ENCODE measurements around the gene ADGRA1.

Gene ADGRA1

GRCh38 chr10:133068111-133069032, 19.4 kb upstream of the ADGRA1 start:
- H3K4me3 ChIP-seq (ENCODE audit: low read depth, low read length): no peak overlapping the region
- TF ChIP-seq, protein P1, sequence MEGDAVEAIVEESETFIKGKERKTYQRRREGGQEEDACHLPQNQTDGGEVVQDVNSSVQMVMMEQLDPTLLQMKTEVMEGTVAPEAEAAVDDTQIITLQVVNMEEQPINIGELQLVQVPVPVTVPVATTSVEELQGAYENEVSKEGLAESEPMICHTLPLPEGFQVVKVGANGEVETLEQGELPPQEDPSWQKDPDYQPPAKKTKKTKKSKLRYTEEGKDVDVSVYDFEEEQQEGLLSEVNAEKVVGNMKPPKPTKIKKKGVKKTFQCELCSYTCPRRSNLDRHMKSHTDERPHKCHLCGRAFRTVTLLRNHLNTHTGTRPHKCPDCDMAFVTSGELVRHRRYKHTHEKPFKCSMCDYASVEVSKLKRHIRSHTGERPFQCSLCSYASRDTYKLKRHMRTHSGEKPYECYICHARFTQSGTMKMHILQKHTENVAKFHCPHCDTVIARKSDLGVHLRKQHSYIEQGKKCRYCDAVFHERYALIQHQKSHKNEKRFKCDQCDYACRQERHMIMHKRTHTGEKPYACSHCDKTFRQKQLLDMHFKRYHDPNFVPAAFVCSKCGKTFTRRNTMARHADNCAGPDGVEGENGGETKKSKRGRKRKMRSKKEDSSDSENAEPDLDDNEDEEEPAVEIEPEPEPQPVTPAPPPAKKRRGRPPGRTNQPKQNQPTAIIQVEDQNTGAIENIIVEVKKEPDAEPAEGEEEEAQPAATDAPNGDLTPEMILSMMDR (conservative IDR thresholded peaks at IDR 0.05; ENCODE audit: low read depth, low read length): no peak
- no peak for DNase-seq (ENCODE audit: low read depth)

DNA sequence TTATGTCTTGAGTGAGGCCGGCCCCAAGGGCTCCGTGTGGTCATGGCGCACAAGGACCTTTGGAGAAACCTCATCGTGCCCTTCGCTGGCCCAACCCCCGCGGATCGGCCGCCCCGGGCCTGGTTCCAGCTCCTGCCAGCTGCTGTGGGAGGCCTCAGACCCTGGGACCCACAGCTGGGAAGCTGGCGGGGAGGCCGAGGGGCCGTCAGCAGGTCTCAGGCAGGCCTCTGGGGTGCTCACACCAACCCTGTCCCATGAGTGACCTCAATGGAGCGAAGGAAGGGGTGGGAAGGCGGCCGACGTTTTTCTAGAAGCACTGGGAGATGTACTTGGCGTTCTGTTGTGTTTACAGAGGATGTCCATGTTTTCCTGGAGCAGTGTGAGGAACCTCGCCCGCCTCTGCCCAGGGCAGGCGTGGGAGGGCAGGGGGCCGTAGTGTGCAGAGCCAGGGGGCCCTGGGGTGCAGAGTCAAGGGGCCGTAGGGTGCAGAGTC, 18.6 kb upstream of the ADGRA1 start:
- H3K4me3 ChIP-seq (ENCODE audit: low read depth, low read length): no peak overlapping the region
- TF ChIP-seq, protein P1 (conservative IDR thresholded peaks at IDR 0.05; ENCODE audit: low read depth, low read length): no peak
- no peak for DNase-seq (ENCODE audit: low read depth)

DNA sequence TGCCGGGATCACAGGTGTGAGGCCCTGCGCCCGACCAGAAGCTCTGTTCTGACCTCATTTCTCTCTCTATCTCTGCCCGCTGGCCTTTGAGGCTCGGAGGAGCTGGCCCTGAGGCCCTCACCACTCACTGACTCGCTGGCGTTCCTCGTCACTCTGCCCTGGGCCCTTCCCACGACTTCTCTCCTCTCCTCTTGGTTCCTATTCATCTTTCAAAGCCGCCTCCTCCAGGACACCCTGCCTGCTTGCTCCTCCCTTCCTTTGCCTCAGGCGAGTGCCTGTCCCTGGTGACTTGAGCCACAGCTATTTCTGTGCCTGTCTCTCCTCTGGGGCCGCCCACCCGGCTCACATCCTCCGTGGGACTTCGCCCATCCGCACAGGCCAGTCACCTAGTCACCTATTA, 17.3 kb upstream of the ADGRA1 start:
- no peak overlapping the region for H3K4me3 ChIP-seq (ENCODE audit: low read depth, low read length)

DNA sequence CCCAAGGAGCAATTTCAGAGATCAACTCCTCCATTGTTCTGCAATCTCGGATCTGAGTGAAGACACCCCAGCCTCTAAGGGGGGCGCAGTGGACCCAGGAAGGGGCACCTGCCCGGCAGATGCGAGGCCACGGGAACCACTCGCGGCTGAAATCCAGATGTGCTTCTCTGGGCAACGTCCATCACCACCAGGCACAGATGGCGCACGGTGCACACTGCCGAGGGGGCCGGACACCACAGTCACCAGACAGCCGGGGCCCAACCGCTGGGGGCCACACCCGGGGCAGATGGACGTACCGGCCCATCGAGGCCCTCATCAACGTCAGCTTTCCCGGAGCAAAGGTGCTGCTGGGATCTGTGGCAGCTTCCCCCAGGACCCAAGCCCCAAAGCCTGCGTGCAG, 16.9 kb upstream of the ADGRA1 start:
- no peak for DNase-seq (ENCODE audit: low read depth)
- TF ChIP-seq, protein P1 (conservative IDR thresholded peaks at IDR 0.05; ENCODE audit: low read depth, low read length): no peak

More for the DNA sequence above, 17.3 kb upstream of the ADGRA1 start:
- TF ChIP-seq, protein P1 (conservative IDR thresholded peaks at IDR 0.05; ENCODE audit: low read depth, low read length): no peak
- DNase-seq (ENCODE audit: low read depth): no peak

DNA sequence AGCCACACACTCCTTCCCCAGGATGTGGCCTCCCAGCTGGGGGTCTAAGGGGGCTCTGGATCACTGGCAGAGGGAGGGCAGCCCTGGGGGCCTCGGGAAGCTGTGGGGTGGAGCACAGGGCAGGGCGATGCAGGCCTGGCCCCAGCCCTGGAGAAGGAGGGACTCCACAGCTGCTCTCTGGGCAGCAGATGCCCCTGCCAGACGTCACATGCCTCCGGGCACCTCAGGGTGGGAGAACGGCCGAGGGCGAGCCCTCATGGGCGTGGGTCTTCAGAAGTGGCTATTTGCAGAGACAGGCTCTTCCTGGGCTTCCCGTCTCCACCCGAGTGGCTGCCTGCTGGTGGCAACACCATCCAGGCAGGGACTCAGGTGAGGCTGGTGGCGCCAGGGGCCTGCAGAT, 16.0 kb upstream of the ADGRA1 start:
- DNase-seq (ENCODE audit: low read depth): no peak
- TF ChIP-seq, protein P1 (conservative IDR thresholded peaks at IDR 0.05; ENCODE audit: low read depth, low read length): no peak
- H3K4me3 ChIP-seq (ENCODE audit: low read depth, low read length): no peak overlapping the region

More for the DNA sequence above, 16.9 kb upstream of the ADGRA1 start:
- H3K4me3 ChIP-seq (ENCODE audit: low read depth, low read length): no peak overlapping the region

DNA sequence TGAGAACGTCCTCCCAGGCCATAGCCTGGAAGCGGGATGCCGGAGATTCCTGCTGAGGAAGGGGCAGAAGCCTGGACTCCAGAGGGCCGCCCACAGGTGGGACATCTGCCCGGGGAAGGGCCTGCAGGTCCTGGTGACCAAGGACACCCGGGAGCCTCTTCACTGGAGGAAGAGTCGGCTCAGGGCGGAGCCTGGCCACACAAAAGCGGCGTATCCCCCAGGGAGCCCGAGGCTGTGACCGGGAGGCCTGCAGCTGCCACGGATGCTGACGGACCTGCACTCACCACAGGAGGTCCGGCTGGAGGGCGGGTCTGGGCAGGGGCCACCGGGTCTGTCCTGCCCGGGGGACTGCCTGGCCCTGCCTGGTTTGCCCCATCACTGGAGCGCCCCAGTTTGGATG, 15.5 kb upstream of the ADGRA1 start:
- DNase-seq (ENCODE audit: low read depth): no peak
- TF ChIP-seq, protein P1 (conservative IDR thresholded peaks at IDR 0.05; ENCODE audit: low read depth, low read length): no peak
- no peak overlapping the region for H3K4me3 ChIP-seq (ENCODE audit: low read depth, low read length)

Data from choroid plexus epithelial cell (primary cell).